Measurements from ENCODE around the gene UBA1.
"Not testable (repeated sequence)": the region's sequence is repeated elsewhere in the genome, so short reads cannot be mapped to it uniquely, and the experiment has no call there.

The UBA1 gene

GRCh38 chrX:47250017-47250347, 56.4 kb downstream of the UBA1 start:
- Mint-ChIP-seq H3K4me1 (ENCODE audit: low read depth) (peaks cover 24% of the 10 kb centered on the region), H3K27me3 (peaks cover 40% of the 10 kb centered on the region), H3K36me3 (ENCODE audit: low read depth) (peaks cover 26% of the 10 kb centered on the region), H3K27ac (no peak overlapping the region), H3K9me3 (peaks cover 5% of the 10 kb centered on the region), H3K4me3 (no peak overlapping the region)
- no peak for DNase-seq

DNA sequence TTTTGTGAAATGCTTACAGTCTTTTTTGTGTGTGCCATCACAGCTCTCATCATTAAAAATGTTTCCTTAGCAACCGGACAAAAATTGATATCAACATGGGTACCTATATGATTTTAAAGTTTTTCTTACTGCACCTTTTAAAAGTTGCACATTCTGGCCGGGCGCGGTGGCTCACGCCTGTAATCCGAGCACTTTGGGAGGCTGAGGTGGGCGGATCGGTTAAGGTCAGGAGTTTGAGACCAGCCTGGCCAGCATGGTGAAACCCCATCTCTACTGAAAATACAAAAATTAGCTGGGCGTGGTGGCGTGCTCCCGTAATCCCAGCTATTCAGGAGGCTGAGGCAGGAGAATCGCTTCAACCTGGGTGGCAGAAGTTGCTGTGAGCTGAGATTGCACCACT, 64.0 kb downstream of the UBA1 start:
- not testable (repeated sequence) for H3K4me3 Mint-ChIP-seq; H3K36me3 Mint-ChIP-seq (ENCODE audit: low read depth); H3K9me3 Mint-ChIP-seq; H3K27ac Mint-ChIP-seq; DNase-seq; H3K4me1 Mint-ChIP-seq (ENCODE audit: low read depth)
- H3K27me3 Mint-ChIP-seq = peaks cover 41% of the 10 kb centered on the region

Measured in activated T-cell treated with anti-CD3 and anti-CD28 coated beads, Interleukin-2, amount 50 U/mL, for 24 hours (primary cell).